ENCODE data around the gene STX8.

The STX8 gene

GRCh38 chr17:9256751-9257629 is 318.6 kb downstream of the STX8 start:
- DNase-seq = no peak

DNA sequence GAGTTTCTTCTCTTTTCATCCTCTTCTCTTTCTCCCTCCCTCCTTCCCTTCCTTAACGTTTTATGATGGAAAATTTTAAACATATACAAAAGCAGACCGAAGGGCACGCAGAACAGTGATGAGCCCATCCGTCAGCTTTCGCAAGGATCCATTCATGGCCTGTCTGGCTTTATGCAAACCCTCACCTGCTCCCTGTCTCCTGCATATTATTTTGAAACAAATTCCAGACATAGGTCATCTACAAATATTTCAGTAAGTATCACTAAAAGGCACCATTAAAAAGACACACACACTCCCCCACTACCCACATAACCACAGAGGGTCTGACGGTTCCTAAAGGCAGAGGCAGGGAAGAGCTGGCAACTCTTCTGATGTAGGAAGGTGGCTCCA is 319.3 kb downstream of the STX8 start:
- DNase-seq = no peak

DNA sequence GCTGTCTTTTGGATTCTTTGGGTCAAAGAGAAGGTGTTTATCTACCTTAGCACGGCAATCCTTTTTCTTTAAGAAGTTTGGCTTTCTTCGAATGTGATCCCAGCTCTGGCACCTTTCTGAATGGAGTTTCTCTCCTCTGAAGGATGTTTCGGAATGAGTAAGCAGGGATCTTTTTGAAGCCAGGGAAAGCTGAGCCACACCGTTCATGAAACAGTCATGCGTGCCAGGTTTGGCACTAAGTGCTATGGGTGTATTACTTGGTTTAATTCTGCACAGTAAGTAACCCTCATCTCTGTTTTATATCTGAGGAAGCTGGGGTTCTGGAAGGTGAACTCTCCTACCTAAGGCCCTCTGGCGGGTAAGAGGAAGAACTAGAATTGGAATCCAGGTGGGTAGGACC is 319.8 kb downstream of the STX8 start:
- DNase-seq = no peak

DNA sequence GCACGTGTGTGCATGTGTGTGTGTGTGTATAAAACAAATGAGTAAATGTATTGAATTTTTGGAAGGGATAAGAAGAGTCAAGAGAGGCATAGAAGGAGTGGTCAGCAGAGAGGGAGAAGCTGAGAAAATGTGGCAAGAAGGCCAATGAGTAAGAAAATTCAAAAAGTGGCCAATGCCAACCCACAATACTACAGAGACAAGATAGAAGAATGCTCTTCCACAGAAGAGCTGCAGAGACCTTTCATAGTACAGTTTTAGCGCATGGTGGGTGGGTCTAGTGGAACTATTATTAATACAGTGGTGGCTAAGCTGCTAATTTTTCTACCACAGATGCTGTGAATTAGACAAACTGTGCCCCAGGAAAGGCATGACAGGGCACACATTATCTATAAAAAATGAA is 320.8 kb downstream of the STX8 start:
- no peak for DNase-seq

DNA sequence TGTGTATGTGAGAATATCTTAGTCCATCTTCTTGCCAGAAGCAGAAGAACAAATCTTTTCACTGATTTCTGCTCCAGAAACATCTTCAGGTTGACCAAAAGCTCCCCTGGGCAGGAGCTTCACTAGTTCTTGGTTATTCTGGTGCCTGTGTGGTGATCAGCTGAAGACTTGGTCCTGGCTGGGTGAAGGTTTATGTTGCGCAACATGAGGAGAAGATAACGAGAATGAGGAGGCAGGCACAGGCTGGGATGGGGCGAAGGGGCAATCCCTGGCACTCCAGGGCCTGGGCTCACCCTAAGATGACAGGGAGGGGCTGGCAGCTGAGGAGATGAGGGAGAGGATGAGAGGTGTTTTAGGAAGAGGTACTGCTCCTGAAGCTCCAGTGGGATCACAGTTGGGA is 322.3 kb downstream of the STX8 start:
- no peak for DNase-seq

DNA sequence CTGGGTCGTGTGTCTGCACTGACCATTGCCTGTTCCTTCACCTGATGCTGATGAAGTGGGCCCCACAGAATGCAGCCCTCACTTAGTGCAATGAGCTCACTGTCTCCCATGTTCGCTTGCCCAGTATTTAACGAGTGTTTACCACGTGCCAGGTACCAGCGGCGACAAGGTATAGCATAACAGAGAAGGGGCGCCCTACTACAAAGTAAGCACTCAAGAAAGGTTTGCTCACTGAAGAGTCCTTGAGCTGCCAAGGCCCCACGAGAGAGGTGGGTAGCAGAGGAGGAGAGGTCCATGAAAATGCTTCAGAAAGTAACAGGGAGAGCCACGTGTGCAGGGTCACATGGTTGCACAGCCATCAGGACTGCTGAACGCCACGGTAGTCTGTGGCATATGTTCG is 324.3 kb downstream of the STX8 start:
- DNase-seq = no peak

- DNase-seq = no peak
Observed at GRCh38 chr17:9249245-9249953, 326.2 kb downstream of the STX8 start.

DNA sequence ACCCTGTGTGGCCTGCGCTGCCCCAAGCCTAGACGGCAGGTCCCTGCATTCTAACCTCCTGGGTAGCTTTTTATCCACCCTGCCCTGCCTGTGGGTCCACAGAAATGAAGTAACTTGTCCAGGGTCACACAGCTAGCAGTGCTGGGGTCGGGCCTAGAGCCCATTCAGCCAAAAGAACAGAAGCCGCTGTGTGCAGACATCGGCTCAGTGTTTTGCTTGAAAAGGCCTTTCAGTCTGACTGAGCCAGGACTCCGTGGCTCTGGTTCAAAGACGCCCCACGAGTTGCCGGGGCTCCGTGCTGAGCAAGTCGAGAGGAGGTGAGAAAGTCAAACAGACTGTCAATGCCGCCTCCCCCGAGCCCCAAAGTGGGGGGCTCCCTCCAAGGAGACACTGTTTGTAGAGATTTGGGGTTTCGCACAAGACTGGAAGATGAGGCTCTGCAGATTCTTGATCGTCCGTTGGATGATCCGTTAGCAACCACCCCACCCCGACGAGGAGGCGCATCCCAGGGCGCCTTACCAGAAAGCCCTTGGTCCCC is 328.1 kb downstream of the STX8 start:
- DNase-seq = no peak

DNA sequence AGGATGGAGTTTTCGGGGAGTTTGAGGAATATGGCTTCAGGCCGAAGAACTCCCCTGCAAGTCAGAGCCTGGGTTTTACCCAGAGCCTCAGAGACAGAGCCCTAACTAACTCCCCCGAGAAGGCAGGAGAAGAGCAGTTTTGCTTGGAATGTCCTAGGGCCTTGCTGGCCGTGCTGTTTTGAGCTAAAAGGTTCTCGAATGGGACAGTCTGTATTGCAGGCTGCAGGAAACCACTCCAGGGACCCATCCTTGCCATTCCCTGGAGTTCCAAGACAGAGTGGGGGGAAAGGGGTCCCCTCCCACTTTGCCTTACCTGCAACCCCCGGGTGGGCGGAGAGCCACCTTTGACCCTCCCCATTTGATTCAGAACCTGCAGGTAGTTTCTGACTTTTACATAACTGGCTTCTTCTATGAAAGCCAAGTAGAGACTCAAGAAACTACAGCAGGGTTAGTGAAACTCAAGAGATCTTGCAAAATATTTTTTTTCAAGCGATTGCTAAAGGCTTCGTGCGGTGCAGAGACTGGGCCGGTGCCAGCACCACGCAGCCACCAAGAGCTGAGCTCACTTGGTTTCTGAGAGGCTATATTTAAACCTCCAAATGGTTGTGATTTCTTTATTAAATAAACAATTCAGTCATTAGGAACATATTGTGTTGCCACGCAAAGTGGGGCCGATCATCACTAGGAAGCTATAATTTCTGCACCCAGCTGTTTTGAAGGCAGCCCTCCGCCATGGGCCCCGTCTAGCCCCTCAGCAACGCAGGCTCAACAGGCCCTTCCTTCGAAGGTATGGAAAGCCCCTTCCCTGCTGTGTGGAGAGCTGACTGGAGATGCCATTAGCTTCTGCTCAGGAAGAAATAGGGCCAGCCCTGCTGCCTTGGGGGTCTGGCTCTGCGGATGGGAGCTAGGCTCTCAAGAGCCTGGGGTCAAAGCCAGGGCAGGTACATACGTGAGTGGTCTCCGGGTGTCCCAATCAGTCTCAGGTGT is 331.3 kb downstream of the STX8 start:
- no peak for DNase-seq

DNA sequence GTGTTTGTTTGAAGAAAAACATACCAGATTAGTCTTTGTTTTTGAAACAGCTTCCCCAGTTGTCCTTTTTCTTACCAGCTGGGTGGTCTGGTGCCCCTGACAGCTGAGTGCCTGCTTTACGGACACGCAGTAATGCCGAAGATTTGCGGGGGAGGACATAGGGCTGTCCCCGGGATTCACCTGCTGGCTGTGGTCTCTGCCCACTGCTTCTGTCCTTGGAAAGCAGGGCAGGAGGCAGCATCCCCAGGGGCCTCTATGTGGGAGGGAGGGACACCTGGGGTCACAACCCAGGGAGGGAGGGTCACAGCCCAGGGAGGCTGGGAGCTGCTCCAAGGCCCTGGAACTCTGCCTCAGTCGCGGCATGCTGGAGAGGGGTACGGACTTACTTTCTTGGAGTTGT is 332.6 kb downstream of the STX8 start:
- no peak for DNase-seq

- no peak for DNase-seq
Observed at GRCh38 chr17:9242497-9242881, 333.1 kb downstream of the STX8 start.

- no peak for DNase-seq
Observed at GRCh38 chr17:9241774-9242496, 333.7 kb downstream of the STX8 start.

GRCh38 chr17:9241371-9241712 is 334.3 kb downstream of the STX8 start:
- DNase-seq = no peak

DNA sequence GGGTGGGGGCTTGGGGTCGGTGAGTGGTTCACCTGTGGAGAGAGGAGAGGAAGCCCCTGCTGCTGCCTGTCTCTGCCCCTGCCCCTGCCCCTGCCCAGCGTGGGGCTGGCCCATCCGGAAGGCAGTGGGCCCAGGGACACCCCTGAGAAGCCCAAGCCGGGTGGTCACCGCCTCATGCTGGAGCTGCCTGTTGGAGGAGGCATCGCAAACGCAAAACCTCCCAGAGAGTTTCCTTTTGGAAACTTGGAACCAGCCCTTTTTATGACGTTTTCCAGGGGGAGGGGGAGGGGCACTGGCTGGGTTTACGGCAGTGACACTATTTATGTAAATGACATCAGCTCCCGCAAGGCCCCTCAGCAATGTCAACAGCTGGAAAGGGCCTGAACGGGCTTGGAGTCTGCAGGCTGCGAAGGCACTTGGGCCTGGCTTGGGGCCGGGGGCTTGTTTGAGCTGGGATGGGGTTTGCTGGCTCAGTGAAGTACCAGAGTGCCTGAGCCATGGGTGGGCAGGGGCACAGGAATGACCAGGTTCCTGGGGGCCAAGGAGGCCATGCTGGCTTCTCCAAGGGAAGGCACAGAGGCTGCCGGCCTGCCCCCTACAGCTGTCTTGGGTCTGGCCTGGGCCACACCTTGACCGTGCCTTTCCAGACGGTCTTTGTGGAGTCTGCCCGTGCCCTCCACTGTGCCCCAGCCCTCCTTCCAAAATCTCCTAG is 334.8 kb downstream of the STX8 start:
- no peak for DNase-seq

GRCh38 chr17:9239793-9240658 is 335.6 kb downstream of the STX8 start:
- peak; percentile 75 for DNase-seq

DNA sequence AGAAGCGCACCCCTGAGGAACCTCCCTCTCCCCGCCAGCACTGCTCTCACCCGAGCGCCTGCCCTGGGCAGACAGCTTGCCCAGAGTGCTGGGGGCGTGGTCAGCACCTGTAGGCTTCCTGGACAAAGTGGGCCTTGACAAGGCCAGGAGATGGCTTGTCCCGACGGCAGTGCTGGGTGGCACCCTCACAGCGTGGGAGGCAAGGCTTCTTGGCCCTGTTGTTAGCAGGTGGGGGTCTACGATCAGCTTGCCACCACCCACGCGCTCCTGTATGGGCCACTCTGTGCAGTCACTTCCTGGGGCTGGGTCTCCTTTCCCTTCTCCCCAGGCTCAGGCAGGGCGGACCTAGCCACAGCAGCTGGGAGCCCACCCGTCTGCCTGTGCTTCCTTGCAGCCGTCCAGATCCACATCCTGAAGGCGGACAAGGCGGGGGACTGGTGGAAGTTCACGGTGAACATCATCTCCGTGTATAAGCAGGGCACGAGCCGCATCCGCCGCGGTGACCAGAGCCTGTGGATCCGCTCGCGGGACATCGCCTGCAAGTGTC is 336.3 kb downstream of the STX8 start:
- DNase-seq = peak; percentile 47

DNA sequence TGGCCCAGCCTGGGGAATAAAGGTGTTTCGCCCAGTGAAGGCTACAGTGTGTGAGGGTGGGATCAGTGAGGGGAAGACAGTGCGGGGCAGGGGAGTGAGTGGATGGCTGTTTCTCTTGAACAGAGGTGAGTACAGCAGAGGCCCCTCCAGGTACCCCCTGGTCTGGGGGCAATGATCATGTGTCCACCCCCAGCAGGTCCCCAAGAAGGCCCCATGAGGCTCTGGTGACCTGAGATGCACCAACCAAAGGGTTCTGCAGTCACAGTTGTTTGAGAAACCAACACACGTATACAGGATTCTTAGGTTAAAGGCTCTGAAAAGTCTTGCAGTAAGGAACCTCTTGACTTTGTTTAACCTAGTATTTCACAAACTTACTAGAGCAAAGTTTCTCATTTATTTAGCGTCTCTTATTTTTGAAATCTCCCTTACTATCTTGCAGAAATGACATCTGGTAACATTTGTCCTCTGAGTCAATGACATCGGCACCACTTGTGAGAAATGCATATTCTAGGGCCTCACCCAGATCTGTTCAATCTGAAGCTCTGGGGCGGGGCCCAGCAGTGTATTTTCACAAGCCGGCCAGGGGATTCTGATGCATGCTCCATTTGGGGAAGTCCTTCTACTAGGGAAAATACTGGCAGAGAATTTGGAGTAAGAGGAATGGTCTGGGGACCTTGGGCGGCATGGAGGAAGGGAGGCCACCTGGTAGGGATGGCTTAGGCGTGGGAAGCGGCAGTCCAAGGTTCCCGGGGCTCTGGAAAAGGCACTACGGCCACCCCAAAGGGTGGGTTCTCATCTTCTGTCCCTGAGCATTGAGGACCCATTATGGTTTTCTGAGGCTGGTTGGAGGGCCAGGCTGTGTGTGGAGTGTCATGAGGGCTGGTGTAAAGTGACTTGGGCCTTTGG is 337.0 kb downstream of the STX8 start:
- DNase-seq = no peak

DNA sequence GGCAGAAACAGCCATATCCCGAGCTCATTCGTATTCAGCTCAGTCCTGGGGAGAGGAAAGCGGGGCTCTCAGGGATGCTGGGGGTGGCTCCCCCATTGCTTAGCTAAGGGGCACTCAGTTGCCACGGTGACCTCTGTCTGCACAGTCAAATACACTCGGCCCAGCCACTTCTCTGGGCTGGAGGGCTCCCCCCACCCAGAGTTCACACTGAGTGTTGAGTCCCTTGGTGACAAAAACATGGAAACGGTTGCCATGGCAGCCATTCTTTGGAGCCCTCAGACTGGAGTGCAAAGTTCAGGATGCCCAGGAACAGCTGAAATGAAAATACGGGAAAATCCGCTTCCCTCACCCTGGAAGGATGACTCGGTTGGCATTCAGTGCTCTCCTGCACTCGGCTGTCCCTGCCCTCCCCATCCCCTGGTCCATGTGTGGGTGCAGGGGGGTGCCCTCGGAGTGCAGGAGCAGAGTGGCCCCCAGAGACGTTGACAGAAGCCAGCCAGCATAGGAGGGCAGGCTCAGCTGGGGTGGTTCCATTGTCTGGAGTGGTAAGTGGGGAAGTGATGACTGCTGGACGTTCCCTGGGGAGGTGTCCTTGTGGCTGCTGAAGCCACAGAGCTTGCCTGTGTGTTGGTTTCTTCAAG is 337.8 kb downstream of the STX8 start:
- DNase-seq = no peak

GRCh38 chr17:9237053-9237410 is 338.6 kb downstream of the STX8 start:
- no peak for DNase-seq

Data from activated CD4-positive, alpha-beta T cell treated with anti-CD3 and anti-CD28 coated beads for 48 hours (primary cell).